NK-92 (cell line): ENCODE measurements around the gene OOSP3.

Source experiments
- DNase-seq: peaks from one replicate; lab custom pipeline; 2025; ENCODE audit not compliant: unreplicated experiment; lab: John Stamatoyannopoulos, UW

The OOSP3 gene

GRCh38 chr11:59943997-59944714 lies 65.6 kb downstream of the OOSP3 start:
- no peak for DNase-seq

GRCh38 chr11:59944720-59945119 lies 66.1 kb downstream of the OOSP3 start:
- DNase-seq = no peak
